Subcutaneous adipose tissue (tissue), 4 donors: ENCODE measurements around the gene PRTFDC1. TPM values are rescaled to one million over a fixed set of nuclear protein-coding genes. Genes with fewer than 3 reads are reported as not detected.

Source experiments
- total RNA-seq, 4 donors: library from RNA; depleted of rRNA; stranded (reverse); fragments of >200 nt; gene quantifications; one replicate each; pipeline ENCODE4 v1.1.0, GENCODE V29; 2016
- TF ChIP-seq, protein P1 (sequence below): fragments of 450-650 bp; IDR thresholded peaks from one replicate; pipeline ENCODE4 v1.5.1; 2016; ENCODE audit warnings: low read depth, mild to moderate bottlenecking, control low read depth, antibody characterized with exemption, moderate library complexity

PRTFDC1 gene
- total RNA-seq, 4 donors from 2014 or later, result 2.4 to 2.8 (median 2.7) TPM

DNA sequence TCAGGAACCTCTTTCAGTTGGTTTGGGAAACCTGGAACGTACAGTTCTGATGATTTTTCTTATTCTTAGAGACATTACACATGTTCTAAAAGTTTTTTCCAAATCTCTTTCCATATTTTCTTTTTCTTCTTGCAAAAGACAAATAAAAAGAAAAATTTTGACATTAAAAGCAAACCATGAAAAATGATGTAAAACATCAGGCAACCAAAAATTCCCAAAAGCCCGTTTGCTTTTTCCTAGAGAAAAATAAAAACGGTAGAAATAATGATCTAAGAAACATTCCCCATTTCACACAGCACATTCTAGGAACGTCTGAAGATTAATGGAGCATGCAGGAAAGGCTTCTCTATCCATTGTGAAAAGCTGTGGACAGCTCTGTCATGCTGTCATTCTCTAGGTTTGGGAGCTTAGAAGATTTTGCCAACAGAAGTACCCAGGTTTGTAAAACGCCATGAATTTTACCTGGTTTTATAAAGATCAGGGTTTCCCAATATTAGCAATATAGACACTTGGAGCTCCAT lies 11.2 kb upstream of the PRTFDC1 start:
- TF ChIP-seq, protein P1, sequence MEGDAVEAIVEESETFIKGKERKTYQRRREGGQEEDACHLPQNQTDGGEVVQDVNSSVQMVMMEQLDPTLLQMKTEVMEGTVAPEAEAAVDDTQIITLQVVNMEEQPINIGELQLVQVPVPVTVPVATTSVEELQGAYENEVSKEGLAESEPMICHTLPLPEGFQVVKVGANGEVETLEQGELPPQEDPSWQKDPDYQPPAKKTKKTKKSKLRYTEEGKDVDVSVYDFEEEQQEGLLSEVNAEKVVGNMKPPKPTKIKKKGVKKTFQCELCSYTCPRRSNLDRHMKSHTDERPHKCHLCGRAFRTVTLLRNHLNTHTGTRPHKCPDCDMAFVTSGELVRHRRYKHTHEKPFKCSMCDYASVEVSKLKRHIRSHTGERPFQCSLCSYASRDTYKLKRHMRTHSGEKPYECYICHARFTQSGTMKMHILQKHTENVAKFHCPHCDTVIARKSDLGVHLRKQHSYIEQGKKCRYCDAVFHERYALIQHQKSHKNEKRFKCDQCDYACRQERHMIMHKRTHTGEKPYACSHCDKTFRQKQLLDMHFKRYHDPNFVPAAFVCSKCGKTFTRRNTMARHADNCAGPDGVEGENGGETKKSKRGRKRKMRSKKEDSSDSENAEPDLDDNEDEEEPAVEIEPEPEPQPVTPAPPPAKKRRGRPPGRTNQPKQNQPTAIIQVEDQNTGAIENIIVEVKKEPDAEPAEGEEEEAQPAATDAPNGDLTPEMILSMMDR, result no peak

DNA sequence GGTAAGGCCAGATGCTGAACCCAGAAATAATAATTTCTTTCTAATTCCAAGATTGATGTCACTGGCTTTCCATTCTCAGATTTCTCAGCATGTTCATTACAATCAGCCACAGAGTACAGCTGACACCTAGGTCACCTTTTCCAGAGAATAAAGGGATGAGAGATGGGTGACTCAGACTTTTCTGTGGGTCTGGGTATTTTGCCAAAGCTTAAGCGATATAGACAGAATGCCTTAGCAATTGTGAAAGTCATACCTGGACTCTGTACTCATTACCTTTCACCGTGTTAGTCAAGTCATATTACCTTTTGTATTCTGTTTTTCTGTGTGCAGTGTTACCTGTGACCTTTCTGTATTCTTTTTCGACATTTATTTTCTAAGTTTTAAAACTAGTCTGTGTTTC lies 10.6 kb upstream of the PRTFDC1 start:
- TF ChIP-seq, protein P1, result no peak

DNA sequence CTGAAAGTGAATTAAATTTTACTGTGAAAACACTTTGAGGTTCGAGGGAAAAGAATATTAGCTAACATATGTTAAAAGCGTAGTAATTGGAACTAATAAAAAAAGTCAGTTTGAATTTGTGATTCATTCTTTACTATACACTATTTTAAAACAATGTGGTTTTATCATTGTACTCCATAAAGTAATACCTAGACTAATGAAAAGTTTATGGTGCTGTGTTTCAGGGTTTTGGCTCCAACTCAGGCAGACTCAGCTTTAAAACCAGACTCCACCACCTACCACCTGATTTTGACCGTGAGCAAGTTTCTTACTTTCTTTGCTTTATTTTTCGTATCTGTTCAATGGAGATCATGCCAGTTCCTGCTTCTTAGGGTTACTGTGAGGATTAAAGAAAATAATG lies 9.2 kb upstream of the PRTFDC1 start:
- TF ChIP-seq, protein P1, result no peak

DNA sequence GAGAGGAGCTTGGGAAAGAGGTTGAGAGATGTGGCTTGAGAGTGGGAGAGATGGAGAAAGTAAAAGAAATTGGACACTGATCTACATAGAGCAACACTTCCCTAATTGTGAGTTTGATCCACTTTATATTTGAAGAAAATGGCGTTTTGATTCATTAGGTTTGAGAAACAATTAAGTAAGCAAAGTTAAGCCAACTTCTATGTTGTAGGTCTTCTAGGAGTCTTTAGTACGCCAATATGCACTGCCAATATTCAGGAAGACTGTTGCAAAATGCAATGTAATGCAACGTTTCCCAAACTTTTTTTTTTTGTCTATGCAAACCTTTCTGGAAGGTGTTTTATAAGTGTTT lies 7.0 kb upstream of the PRTFDC1 start:
- TF ChIP-seq, protein P1, result no peak

DNA sequence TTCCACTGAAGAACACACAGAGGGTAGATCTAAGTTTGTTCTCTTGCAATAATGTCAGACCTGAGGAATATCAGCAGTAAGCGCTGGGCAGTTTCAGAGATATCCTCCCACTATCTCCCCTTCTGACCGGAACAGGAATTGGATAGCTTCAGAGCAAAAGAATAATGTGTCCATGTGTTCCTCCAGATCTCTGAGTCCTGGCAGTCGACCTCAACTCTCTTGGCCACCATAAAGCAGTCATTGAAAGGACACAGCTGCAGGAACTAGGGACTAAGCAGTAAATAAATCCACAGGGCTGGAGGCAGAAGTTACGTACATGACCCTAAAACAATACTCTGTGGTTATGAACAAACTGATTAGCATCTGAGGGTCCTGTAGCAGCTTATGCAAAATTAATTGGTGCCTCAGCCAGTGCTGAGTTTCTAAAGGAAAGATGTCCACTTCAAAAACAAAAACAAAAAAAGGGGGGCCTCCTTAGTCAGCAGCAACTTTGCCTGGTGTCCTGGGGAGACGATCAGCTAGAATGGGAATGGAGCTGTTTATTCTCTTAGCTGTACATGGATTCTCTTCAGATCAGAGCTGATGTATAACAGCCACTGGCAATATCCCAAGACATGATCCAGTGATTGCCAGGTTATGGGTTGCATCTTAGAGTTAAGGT lies 6.4 kb upstream of the PRTFDC1 start:
- TF ChIP-seq, protein P1, result no peak

DNA sequence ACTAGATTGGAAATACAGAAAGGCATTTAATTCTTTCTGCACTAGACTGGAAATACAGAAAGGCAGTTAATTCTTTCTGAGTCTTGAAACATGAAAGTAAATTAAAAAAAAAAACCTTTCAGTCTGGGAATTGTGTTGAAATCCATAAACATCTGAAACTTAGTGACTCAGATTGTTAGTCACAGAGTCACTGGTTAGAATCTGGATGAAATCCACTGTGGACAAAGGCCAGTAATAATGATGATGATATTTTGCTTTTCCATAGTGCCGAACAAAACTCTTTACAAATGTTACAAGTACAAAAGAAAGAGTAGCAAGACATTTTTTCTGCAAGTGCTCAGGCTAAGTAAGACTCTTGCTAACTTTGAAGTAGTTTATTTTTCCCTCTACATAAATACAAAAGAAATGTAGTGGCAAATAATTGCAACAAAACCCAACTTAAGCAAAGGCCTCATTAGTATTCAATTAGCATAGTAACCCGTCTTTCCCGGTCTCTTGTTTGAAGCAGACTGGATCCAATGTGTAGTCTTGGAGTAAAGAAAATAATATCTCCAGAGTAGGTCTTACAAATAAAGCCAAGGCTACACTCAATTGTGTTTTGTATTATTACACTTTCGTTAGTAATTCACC lies 5.8 kb upstream of the PRTFDC1 start:
- TF ChIP-seq, protein P1, result no peak

DNA sequence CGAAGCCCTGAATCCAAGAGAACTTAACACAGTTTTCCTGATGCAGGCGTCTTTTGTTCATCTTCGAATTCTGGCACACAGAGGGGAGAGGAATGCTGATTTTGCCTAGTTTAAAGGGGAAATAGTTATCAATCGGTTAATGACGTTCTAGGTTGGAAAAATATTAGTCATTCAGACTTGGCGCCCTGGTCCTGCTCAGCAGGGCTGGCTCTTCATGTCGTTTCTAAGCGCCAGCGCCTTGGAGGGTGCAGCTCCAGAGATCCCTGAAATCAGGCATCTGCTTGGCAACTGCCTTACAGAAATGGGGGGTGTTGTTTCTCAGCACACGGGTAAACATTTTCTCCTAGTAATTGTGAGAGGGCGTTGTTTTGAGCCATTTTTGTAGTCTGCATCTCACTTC lies 1.3 kb upstream of the PRTFDC1 start:
- TF ChIP-seq, protein P1, result no peak
